Measurements from ENCODE around the gene SEPTIN10.

- TF ChIP-seq EZH2 (IDR thresholded peaks at IDR 0.05) (no peak), POLR2AphosphoS5 (IDR thresholded peaks at IDR 0.05; ENCODE audit: borderline replicate concordance, low read depth, low read length) (no peak), FOXP2 (optimal IDR thresholded peaks at IDR 0.05; ENCODE audit: control extremely low read depth, extremely low read length, insufficient read depth) (no peak)
Observed at GRCh38 chr2:109659396-109660045, 45.8 kb upstream of the SEPTIN10 start.
